Measurements from ENCODE around the gene AKAP13. TPM values are rescaled to one million over a fixed set of nuclear protein-coding genes. Genes with fewer than 3 reads are reported as not detected.

AKAP13 gene
- total RNA-seq, 1 experiment from 2014 or later, result 47.3 TPM

DNA sequence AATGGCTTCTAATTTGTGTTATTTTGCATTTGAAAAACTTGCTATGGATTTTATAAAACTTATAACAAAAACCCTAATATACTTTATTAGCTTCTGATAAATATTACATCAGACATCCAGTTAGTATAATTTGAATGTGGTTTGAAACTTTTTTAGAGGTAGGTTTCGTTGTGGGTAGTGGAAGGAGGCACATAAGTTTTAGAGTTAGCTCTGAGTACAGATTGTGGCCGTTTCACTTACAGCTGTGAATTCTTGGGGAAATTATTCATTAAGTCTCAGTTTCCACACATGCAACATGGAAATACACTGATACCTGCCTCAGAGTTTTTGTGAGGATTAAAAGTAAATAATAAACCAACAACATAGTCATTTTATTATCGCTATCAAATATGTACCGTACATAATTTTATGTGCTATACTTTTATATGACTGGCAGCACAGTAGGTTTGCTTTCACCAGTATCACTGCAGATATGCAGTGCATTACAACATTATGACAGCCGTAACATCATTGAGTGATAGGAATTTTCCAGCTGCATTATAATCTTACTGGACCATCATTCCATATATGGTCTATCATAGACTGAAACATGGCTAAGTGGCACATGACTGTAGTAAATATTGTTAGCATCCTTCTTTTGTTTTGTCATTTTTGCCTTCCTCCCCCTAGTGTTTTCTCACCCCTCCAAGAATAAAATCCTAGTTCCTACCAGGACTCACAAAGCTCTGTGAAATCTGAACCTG is 175.6 kb downstream of the AKAP13 start:
- Histone ChIP-seq H3K79me1 (ENCODE audit: insufficient read depth, low read depth, low read length, poor library complexity, severe bottlenecking) (no peaks in the 10 kb centered on the region), H3K14ac (ENCODE audit: insufficient read depth, low read length) (no peak overlapping the region), H3K4me2 (ENCODE audit: insufficient read depth, insufficient read length, low read length) (no peak overlapping the region), H2AK5ac (ENCODE audit: insufficient read length, low read length) (no peak overlapping the region), H2BK15ac (ENCODE audit: low read depth, low read length) (no peak overlapping the region), H3K4ac (ENCODE audit: low read depth, low read length) (no peak overlapping the region), H4K91ac (ENCODE audit: insufficient read length, low read depth, low read length) (no peak overlapping the region), H4K20me1 (ENCODE audit: control insufficient read depth, insufficient read depth, insufficient read length) (no peaks in the 10 kb centered on the region), H3T11ph (ENCODE audit: low read length) (no peak overlapping the region), H3K27ac (ENCODE audit: insufficient read length, low read depth, low read length) (no peak overlapping the region), H3K9ac (ENCODE audit: extremely low read depth, insufficient read length, low read length) (no peak overlapping the region), H3K23me2 (ENCODE audit: insufficient read length, low read depth, low read length, poor library complexity, severe bottlenecking) (no peaks in the 10 kb centered on the region), H4K8ac (replicated peaks; ENCODE audit: insufficient read length, low read depth, low read length) (no peak overlapping the region), H4K5ac (ENCODE audit: insufficient read length, low read depth, low read length) (no peak overlapping the region), H3K9me3 (ENCODE audit: control insufficient read depth, low read depth, low read length) (no peaks in the 10 kb centered on the region), H3K4me1 (ENCODE audit: insufficient read depth, low read length) (no peaks in the 10 kb centered on the region; the same call in 1 of the 2 replicates), H3K79me2 (ENCODE audit: insufficient read depth, low read length) (no peaks in the 10 kb centered on the region), H2BK5ac (ENCODE audit: insufficient read length, low read length) (no peak overlapping the region), H3K27me3 (ENCODE audit: insufficient read depth, low read length) (no peaks in the 10 kb centered on the region), H3K18ac (ENCODE audit: insufficient read length, low read depth, low read length) (no peak overlapping the region), H3K56ac (ENCODE audit: insufficient read length, low read depth, low read length) (no peak overlapping the region), H2BK20ac (ENCODE audit: low read depth, low read length, poor library complexity, severe bottlenecking) (no peak overlapping the region), H2BK120ac (ENCODE audit: low read depth, low read length, poor library complexity, severe bottlenecking) (no peak overlapping the region), H2AFZ (ENCODE audit: low read length) (no peak overlapping the region), H3K23ac (ENCODE audit: insufficient read length, low read depth, low read length) (no peak overlapping the region), H2BK12ac (ENCODE audit: insufficient read length, low read depth, low read length) (no peak overlapping the region)
- DNase-seq, result no peak
- peaks cover 13 to 31% of the 10 kb centered on the region in 2 experiments for H3K4me1 Mint-ChIP-seq
- no peak overlapping the region for H3K4me3 Mint-ChIP-seq
- TF ChIP-seq CTCF (conservative IDR thresholded peaks at IDR 0.05), result no peak
- peaks cover 9 to 16% (median 11%) of the 10 kb centered on the region in 3 experiments for H3K36me3 Mint-ChIP-seq (ENCODE audit: insufficient read depth in 1 of 3, low read depth in 3 of 3)
- peaks cover 7 to 9% of the 10 kb centered on the region in 2 experiments; a peak in 4 of 5 replicates for H3K9me3 Mint-ChIP-seq
- H3K27ac Mint-ChIP-seq, result no peak overlapping the region; a peak in 1 of 7 replicates
- no CpG with 5 or more reads among the region's 5 CpGs for WGBS (ENCODE audit: extremely low coverage, insufficient read length, low lambda C conversion rate)
- H3K27me3 Mint-ChIP-seq (ENCODE audit: low read depth), result no peaks in the 10 kb centered on the region
